GM12878 (cell line): Measurements from ENCODE around the gene CENPO. TPM values are rescaled to one million over a fixed set of nuclear protein-coding genes. Genes with fewer than 3 reads are reported as not detected.

Source experiments
- ATAC-seq: fragments of 200-7000 bp; cut with Tn5 transposase; 3 replicates; pipeline ENCODE4 v1.9.1; 2020; ENCODE audit warnings: mild to moderate bottlenecking, moderate library complexity
- BruUV-seq: library from RNA; stranded (reverse); fragments of 400-500 nt; replicated peaks from 2 replicates; lab custom pipeline; 2021; lab: Mats Ljungman, UMichigan
- CTCF ChIA-PET: fragments of 300-600 bp; sonication (Branson Sonifier 250); formaldehyde crosslinking; extraction: SDS; loops from one replicate; lab custom pipeline; 2021; ENCODE audit warnings: inconsistent platforms; lab: Yijun Ruan, JAX
- POLR2A ChIA-PET: fragments of 350-600 bp; formaldehyde crosslinking; extraction: SDS; loops from one replicate; lab custom pipeline; 2021; ENCODE audit warnings: inconsistent platforms; lab: Charles Lee
- RAD21 ChIA-PET: fragments of 300-600 bp; sonication (Branson Sonifier 250); formaldehyde crosslinking; loops from one replicate; lab custom pipeline; 2023; ENCODE audit warnings: antibody characterized with exemption; ENCODE audit not compliant: unreplicated experiment; lab: Charles Lee
- SMC1A ChIA-PET: fragments of 300-600 bp; sonication (Branson Sonifier 250); formaldehyde crosslinking; loops from one replicate; lab custom pipeline; 2023; ENCODE audit not compliant: unreplicated experiment, uncharacterized antibody; lab: Charles Lee
- DNase-seq: peaks from one replicate; pipeline ENCODE4 v3.0.0-alpha.2; 2011; ENCODE audit warnings: low read depth, low spot score
- FAIRE-seq: peaks from 3 replicates; lab custom pipeline; 2011; peaks lifted over from hg19 to GRCh38; lab: Jason Lieb, UNC
- H2AFZ ChIP-seq: 2 replicates; pipeline ENCODE4 v1.6.0; 2011; ENCODE audit warnings: low read depth, low read length, control low read depth; ENCODE audit not compliant: control insufficient read depth
- H3K27ac ChIP-seq: 2 replicates; pipeline ENCODE4 v1.5.1; 2011; ENCODE audit warnings: control low read depth; ENCODE audit not compliant: control insufficient read depth, insufficient read depth
- H3K27me3 ChIP-seq, 2 experiments: replicated peaks in 1 of 2; 2 replicates each; pipeline versions ENCODE4 v1.6.0 to v1.6.1; 2011; ENCODE audit warnings: low read length in 1 of 2; ENCODE audit not compliant: control insufficient read depth in 2 of 2, insufficient read depth in 2 of 2
- H3K36me3 ChIP-seq, 2 experiments: 2 replicates each; pipeline ENCODE4 v1.5.1; 2011; ENCODE audit warnings: low read length in 1 of 2; ENCODE audit not compliant: control insufficient read depth in 2 of 2, insufficient read depth in 2 of 2
- H3K4me1 ChIP-seq: 2 replicates; pipeline ENCODE4 v1.6.1; 2011; ENCODE audit warnings: mild to moderate bottlenecking, low read length, moderate library complexity, mixed read lengths; ENCODE audit not compliant: control insufficient read depth, insufficient read depth
- H3K4me2 ChIP-seq: 2 replicates; pipeline ENCODE4 v1.6.0; 2011; ENCODE audit warnings: control low read depth; ENCODE audit not compliant: control insufficient read depth, insufficient read depth
- H3K4me3 ChIP-seq: fragments of 200-600 bp; sonication (generic); 2 replicates; pipeline ENCODE4 v1.5.1; 2016
- H3K79me2 ChIP-seq: 2 replicates; pipeline ENCODE4 v1.6.0; 2011; ENCODE audit warnings: low read length; ENCODE audit not compliant: control insufficient read depth, insufficient read depth
- H3K9ac ChIP-seq: 2 replicates; pipeline ENCODE4 v1.8.0; 2011; ENCODE audit warnings: low read length, control low read depth, mixed read lengths; ENCODE audit not compliant: control insufficient read depth, insufficient read depth
- H3K9me3 ChIP-seq: replicated peaks from 3 replicates; pipeline ENCODE4 v1.5.1; 2011; ENCODE audit warnings: mild to moderate bottlenecking, low read length; ENCODE audit not compliant: control insufficient read depth, insufficient read depth
- H4K20me1 ChIP-seq: 2 replicates; pipeline ENCODE4 v1.6.0; 2011; ENCODE audit not compliant: control insufficient read depth, insufficient read depth
- BCL11A ChIP-seq: IDR thresholded peaks from 2 replicates; pipeline ENCODE4 v1.6.1; 2011; ENCODE audit warnings: low read depth, low read length
- BMI1 ChIP-seq: fragments of 450-650 bp; IDR thresholded peaks from 2 replicates; pipeline ENCODE4 v1.6.1; 2016; ENCODE audit warnings: mild to moderate bottlenecking, moderate library complexity, borderline replicate concordance
- CEBPZ ChIP-seq: fragments of 150-350 bp; IDR thresholded peaks from 2 replicates; pipeline ENCODE4 v1.6.1; 2016; ENCODE audit warnings: low read depth, low read length
- POLR2AphosphoS5 ChIP-seq: IDR thresholded peaks from 2 replicates; pipeline ENCODE4 v1.6.1; 2011; ENCODE audit warnings: mild to moderate bottlenecking, low read length, inconsistent platforms
- SREBF1 ChIP-seq: IDR thresholded peaks from 2 replicates; pipeline ENCODE4 v1.6.1; 2012; ENCODE audit warnings: mild to moderate bottlenecking, low read length
- ZZZ3 ChIP-seq: IDR thresholded peaks from 2 replicates; pipeline ENCODE4 v1.6.1; 2011; ENCODE audit warnings: low read depth; ENCODE audit not compliant: control insufficient read depth, insufficient read length
- WGBS: methylation state at CpG from one replicate; pipeline ENCODE4 v1.1.6; 2016; ENCODE audit warnings: low lambda C conversion rate; ENCODE audit not compliant: insufficient replicate concordance, insufficient coverage; ENCODE audit errors: missing lambda C conversion rate; 5-methylcytosine and 5-hydroxymethylcytosine counted together
- in situ Hi-C: fragments of 300-500 bp; cut with MboI; formaldehyde crosslinking; loops from 9 replicates; pipeline ENCODE4 v1.14.3; 2018; ENCODE audit warnings: mixed read lengths
- intact Hi-C: fragments of 100-400 bp; cut with micrococcal nuclease; formaldehyde crosslinking; loops from one replicate; pipeline ENCODE4 v1.14.2; 2022; ENCODE audit not compliant: unreplicated experiment
- polyA plus RNA-seq, 11 experiments: library from polyadenylated mRNA; depleted of rRNA in 4 of 11; unstranded in 6 of 11; stranded (reverse) in 5 of 11; fragments of >200 nt; fragmentation: Nextera tagmentation in 4 of 11; fragmentation: Illumina TruSeq in 1 of 11; extraction: Ambion mirVana in 4 of 11; extraction: Trizol in 1 of 11; gene quantifications; 1 replicate in 1 of 11; 2 replicates in 10 of 11; pipeline versions ENCODE4 v1.2.1 to v1.2.3, GENCODE V29; 2011 to 2016; ENCODE audit warnings: inconsistent platforms in 2 of 11, missing spikeins in 2 of 11, low read depth in 1 of 11
- total RNA-seq, 4 experiments: library from RNA; depleted of rRNA in 3 of 4; stranded (reverse); fragments of >200 nt in 3 of 4; fragmentation: Illumina TruSeq in 1 of 4; extraction: Trizol in 1 of 4; gene quantifications; 2 replicates each; pipeline versions ENCODE4 v1.2.1 to v1.2.3, GENCODE V29; 2013 to 2021
- TF ChIP-seq, protein P1 (sequence below): fragments of 450-650 bp; IDR thresholded peaks from 2 replicates; pipeline ENCODE4 v1.6.1; 2018; ENCODE audit warnings: mild to moderate bottlenecking, low read depth, moderate library complexity; ENCODE audit not compliant: partially characterized antibody

Gene CENPO
- total and polyA plus RNA-seq, 10 of the 15 experiments (the other 5 are each of a cell fraction or from before 2014, with no cell fraction given): 18.7 to 37.0 (median 31.4) TPM

GRCh38 chr2:24820175-24820513 is 26.9 kb downstream of the CENPO start:
- 83% methylated on average over 7 of the region's 7 CpGs for WGBS
- RAD21 ChIA-PET: interaction anchor here (0.6 kb wide), 1 partner anchor 295 kb away, joined by 3 read pairs; no protein-coding TSS in a partner anchor
- BruUV-seq: no TSS peak
- no peaks in the 10 kb centered on the region for H3K9me3 ChIP-seq
- TF ChIP-seq SREBF1 (no peak), POLR2AphosphoS5 (no peak), CEBPZ (no peak), BCL11A (no peak), BMI1 (no peak), ZZZ3 (no peak)
- TF ChIP-seq, protein P1, sequence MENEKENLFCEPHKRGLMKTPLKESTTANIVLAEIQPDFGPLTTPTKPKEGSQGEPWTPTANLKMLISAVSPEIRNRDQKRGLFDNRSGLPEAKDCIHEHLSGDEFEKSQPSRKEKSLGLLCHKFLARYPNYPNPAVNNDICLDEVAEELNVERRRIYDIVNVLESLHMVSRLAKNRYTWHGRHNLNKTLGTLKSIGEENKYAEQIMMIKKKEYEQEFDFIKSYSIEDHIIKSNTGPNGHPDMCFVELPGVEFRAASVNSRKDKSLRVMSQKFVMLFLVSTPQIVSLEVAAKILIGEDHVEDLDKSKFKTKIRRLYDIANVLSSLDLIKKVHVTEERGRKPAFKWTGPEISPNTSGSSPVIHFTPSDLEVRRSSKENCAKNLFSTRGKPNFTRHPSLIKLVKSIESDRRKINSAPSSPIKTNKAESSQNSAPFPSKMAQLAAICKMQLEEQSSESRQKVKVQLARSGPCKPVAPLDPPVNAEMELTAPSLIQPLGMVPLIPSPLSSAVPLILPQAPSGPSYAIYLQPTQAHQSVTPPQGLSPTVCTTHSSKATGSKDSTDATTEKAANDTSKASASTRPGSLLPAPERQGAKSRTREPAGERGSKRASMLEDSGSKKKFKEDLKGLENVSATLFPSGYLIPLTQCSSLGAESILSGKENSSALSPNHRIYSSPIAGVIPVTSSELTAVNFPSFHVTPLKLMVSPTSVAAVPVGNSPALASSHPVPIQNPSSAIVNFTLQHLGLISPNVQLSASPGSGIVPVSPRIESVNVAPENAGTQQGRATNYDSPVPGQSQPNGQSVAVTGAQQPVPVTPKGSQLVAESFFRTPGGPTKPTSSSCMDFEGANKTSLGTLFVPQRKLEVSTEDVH: no peak
- CTCF ChIA-PET: interaction anchor here (1.5 to 2.7 kb wide), 2 partner anchors 8 to 411 kb away, joined by 5 to 17 read pairs; no protein-coding TSS in a partner anchor
- SMC1A ChIA-PET: interaction anchor here (1.1 kb wide), 1 partner anchor 11 kb away, joined by 3 read pairs; no protein-coding TSS in a partner anchor
- intact Hi-C loops (loop anchor here (10.0 kb wide), 1 partner anchor 315 kb away; no protein-coding TSS in a partner anchor), in situ Hi-C loops (no loop called here)
- H3K27ac ChIP-seq: no peak overlapping the region
- no peaks in the 10 kb centered on the region for H3K27me3 ChIP-seq
- ATAC-seq (no peak), DNase-seq (no peak), FAIRE-seq (no peak)
- H3K4me3 ChIP-seq: no peak overlapping the region
- no peak overlapping the region for H3K9ac ChIP-seq
- no peaks in the 10 kb centered on the region for H3K4me1 ChIP-seq
- POLR2A ChIA-PET: no interaction called here
- no peak overlapping the region for H2AFZ ChIP-seq
- H3K36me3 ChIP-seq: peaks cover 41 to 43% of the 10 kb centered on the region in 2 experiments
- no peaks in the 10 kb centered on the region for H4K20me1 ChIP-seq
- no peaks in the 10 kb centered on the region for H3K79me2 ChIP-seq
- H3K4me2 ChIP-seq: no peak overlapping the region
